Measurements from ENCODE around the gene GPBP1L1.

DNA sequence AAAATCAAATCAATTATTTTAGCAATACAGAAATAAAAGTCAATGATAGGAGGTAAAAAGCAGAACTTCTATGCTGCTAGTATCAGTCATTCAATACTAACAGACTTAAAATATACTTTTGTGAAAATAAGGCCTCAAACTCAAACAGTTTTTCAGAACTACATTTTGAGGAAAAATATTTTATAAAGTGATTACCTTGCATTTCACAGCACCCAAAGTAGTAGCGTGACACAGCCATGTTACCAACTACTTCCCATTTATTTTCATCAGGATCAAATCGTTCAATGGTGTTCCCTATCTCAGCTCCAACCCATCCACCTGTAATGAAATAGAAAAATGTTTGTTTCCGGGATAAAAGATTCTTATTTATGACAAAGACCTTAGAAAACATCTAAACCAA, 30.4 kb upstream of the GPBP1L1 start:
- TF ChIP-seq CTCF (optimal IDR thresholded peaks at IDR 0.05 in 1 of 3, IDR thresholded peaks at IDR 0.05 in 1 of 3, conservative IDR thresholded peaks at IDR 0.05 in 1 of 3; ENCODE audit: extremely low read depth in 1 of 3, insufficient read depth in 2 of 3, low read length in 3 of 3) (no peak), EZH2 (IDR thresholded peaks at IDR 0.05; ENCODE audit: low read length) (no peak)
